Retinal pigment epithelial cell (primary cell): Measurements from ENCODE around the gene ZNF799.
"Not testable (repeated sequence)": the region's sequence is repeated elsewhere in the genome, so short reads cannot be mapped to it uniquely, and the experiment has no call there.

ENCODE experiments used
- DNase-seq: peaks from one replicate; pipeline ENCODE4 v3.0.0-alpha.2; 2010; ENCODE audit warnings: low read depth
- H3K4me3 ChIP-seq: 2 replicates; pipeline ENCODE4 v1.5.1; 2011; ENCODE audit warnings: mild to moderate bottlenecking, low read length, control low read depth, moderate library complexity
- TF ChIP-seq, protein P1 (sequence below): conservative IDR thresholded peaks from 2 replicates; pipeline ENCODE4 v1.5.1; 2011; ENCODE audit warnings: low read depth, low read length, control low read depth, inconsistent platforms

The ZNF799 gene

DNA sequence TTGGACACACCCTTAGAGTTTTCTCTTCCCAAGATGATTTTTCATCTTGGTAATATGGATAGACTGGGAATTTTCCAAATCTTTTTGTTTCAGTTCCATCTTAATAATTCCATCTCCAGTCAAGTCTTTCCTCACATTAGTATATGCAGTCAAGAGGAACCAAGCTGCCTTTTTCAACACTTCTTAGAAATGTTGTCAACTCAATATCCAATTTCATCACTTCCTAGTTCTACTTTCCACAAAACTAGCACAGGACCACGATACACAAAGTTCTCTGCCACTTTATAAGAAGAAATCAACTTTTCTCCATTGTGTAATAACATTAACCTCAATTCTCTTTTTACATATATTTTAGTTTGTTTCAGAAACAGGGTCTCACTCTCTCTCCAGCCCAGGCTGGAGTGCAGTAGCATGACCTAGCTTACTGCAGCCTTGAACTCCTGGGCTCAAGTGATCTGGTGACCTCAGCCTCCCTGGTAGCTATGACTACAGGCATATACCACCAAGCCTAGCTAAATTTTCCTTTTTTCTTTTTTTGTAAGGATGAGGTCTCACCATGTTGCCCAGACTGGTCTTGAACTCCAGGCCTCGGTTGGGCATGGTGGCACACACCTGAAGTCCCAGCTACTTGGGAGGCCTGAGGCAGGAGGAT is 24.3 kb upstream of the ZNF799 start:
- no peak overlapping the region for H3K4me3 ChIP-seq
- no peak for DNase-seq
- TF ChIP-seq, protein P1, sequence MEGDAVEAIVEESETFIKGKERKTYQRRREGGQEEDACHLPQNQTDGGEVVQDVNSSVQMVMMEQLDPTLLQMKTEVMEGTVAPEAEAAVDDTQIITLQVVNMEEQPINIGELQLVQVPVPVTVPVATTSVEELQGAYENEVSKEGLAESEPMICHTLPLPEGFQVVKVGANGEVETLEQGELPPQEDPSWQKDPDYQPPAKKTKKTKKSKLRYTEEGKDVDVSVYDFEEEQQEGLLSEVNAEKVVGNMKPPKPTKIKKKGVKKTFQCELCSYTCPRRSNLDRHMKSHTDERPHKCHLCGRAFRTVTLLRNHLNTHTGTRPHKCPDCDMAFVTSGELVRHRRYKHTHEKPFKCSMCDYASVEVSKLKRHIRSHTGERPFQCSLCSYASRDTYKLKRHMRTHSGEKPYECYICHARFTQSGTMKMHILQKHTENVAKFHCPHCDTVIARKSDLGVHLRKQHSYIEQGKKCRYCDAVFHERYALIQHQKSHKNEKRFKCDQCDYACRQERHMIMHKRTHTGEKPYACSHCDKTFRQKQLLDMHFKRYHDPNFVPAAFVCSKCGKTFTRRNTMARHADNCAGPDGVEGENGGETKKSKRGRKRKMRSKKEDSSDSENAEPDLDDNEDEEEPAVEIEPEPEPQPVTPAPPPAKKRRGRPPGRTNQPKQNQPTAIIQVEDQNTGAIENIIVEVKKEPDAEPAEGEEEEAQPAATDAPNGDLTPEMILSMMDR: no peak

DNA sequence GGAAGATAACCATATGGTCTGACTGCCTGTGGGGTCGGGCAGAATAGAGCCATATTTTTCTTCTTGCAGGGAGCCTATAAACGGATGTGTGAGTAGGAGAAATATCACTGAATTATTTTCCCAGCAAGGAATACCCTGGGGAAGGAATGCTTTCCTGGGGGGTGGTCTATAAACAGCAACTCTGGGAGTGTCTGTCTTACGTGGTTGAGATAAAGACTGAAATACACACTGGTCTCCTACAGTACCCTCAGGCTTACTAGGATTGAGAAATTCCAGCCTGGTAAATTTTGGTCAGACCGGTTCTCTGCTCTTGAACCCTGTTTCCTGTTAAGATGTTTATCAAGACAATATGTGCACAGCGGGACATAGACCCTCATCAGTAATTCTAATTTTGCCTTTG is 16.2 kb upstream of the ZNF799 start:
- not testable (repeated sequence) for H3K4me3 ChIP-seq, DNase-seq

DNA sequence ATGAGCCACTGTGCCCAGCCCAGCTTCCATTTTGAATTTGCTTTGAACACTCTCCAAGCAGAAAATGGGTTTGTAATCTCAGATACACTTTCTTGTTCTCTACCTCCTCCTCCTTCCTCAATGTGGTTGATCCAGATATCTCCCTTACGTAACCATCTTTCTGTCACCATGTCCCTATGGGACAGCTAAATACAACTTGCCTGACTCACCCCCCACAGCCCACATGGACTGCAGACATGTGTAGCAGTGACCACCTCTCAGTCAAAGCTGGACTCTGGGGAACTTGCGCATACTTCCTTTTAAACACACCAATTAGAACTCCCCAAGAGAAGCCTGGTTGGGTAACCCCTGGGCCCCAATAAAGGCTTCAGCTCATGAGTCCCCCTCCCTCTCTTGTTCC is 10.8 kb upstream of the ZNF799 start:
- TF ChIP-seq, protein P1: no peak
- no peak overlapping the region for H3K4me3 ChIP-seq
- DNase-seq: no peak

GRCh38 chr19:12399901-12400632 is 1.0 kb downstream of the ZNF799 start:
- peak overlapping the region; percentile 74 for H3K4me3 ChIP-seq
- not testable (repeated sequence) for DNase-seq

- not testable (repeated sequence) for DNase-seq, H3K4me3 ChIP-seq
Measured at GRCh38 chr19:12391148-12391547, 9.9 kb downstream of the ZNF799 start.

DNA sequence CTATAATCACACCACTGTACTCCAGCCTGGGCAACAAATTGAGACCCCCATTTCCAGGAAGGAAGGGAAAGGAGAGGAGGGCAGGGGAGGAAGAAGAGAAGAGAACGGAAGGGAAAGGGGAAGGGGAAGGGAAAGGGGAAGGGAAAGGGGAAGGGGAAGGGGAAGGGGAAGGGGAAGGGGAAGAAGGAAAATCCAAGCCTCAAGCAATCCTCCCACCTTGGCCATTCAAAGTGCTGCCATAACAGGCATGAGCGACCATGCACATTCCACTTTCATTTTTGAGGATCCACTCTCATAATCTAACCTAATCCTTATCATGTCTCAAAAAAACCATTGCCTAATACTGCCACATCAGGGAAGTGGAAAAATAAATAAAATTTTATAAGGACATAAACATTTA is 14.7 kb downstream of the ZNF799 start:
- DNase-seq, H3K4me3 ChIP-seq: not testable (repeated sequence)

- TF ChIP-seq, protein P1: no peak
- no peak overlapping the region for H3K4me3 ChIP-seq
- DNase-seq: no peak
Measured at GRCh38 chr19:12380444-12380737, 20.7 kb downstream of the ZNF799 start.

- no peak overlapping the region for H3K4me3 ChIP-seq
- DNase-seq: no peak
- TF ChIP-seq, protein P1: no peak
Measured at GRCh38 chr19:12379732-12380443, 21.2 kb downstream of the ZNF799 start.

DNA sequence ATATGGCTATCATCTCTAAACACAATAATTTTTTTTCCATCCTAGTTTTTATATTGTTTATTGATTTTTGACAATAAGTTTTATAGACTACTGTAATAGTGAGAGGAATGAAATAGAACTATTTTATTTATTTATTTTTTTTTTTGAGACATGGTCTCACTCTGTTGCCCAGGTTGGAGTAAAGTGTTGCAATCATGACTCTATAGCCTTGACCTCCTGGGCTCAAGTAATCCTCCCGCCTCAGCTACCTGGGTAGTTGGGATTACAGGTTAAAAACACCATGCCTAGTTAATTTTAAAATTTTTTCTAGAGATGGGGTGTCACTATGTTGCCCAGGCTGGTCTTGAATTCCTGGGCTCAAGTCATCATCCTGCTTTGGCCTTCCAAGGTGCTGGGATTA is 27.0 kb downstream of the ZNF799 start:
- TF ChIP-seq, protein P1: no peak
- no peak overlapping the region for H3K4me3 ChIP-seq
- no peak for DNase-seq
